NOMO-1 treated with dmso at 0.1 percent for 144 hours (cell line): ENCODE data around the gene SERPING1.

ENCODE experiments used
- DNase-seq: peaks from one replicate; lab custom pipeline; 2025; ENCODE audit not compliant: unreplicated experiment; lab: John Stamatoyannopoulos, UW

Gene SERPING1

GRCh38 chr11:57597461-57597915 lies at the start of gene SERPING1:
Gene SERPING1, plus strand, starts transcription at chr11:57597685. Its CDS starts 586 bp downstream, at chr11:57598271.
- no peak for DNase-seq

- peak; percentile 16 for DNase-seq
Observed at GRCh38 chr11:57547854-57548377, 49.6 kb upstream of the SERPING1 start.

GRCh38 chr11:57549983-57550382 lies 47.5 kb upstream of the SERPING1 start:
- DNase-seq, result no peak

GRCh38 chr11:57551941-57552340 lies 45.5 kb upstream of the SERPING1 start:
- no peak for DNase-seq

- DNase-seq, result no peak
Observed at GRCh38 chr11:57552479-57552878, 45.0 kb upstream of the SERPING1 start.

GRCh38 chr11:57555393-57555792 lies 42.1 kb upstream of the SERPING1 start:
- DNase-seq, result no peak

- no peak for DNase-seq
Observed at GRCh38 chr11:57556041-57556440, 41.4 kb upstream of the SERPING1 start.

GRCh38 chr11:57560146-57560545 lies 37.3 kb upstream of the SERPING1 start:
- no peak for DNase-seq

GRCh38 chr11:57562596-57562995 lies 34.9 kb upstream of the SERPING1 start:
- DNase-seq, result no peak

- DNase-seq, result peak; percentile 23
Observed at GRCh38 chr11:57566005-57566904, 31.2 kb upstream of the SERPING1 start.

- DNase-seq, result peak; percentile 13
Observed at GRCh38 chr11:57566905-57567514, 30.5 kb upstream of the SERPING1 start.

GRCh38 chr11:57567515-57568329 lies 29.8 kb upstream of the SERPING1 start, which contains the start of gene UBE2L6:
Gene UBE2L6, minus strand, starts transcription at chr11:57567672. Its CDS starts 61 bp downstream, at chr11:57567611.
- peak; percentile 64 for DNase-seq

- DNase-seq, result no peak
Observed at GRCh38 chr11:57568330-57568766, 29.1 kb upstream of the SERPING1 start.

- DNase-seq, result peak; percentile 4
Observed at GRCh38 chr11:57571606-57572005, 25.9 kb upstream of the SERPING1 start.

- DNase-seq, result no peak
Observed at GRCh38 chr11:57574061-57574460, 23.4 kb upstream of the SERPING1 start.

- DNase-seq, result no peak
Observed at GRCh38 chr11:57584341-57584740, 13.1 kb upstream of the SERPING1 start.

- no peak for DNase-seq
Observed at GRCh38 chr11:57585301-57585700, 12.2 kb upstream of the SERPING1 start.

- no peak for DNase-seq
Observed at GRCh38 chr11:57586711-57587245, 10.7 kb upstream of the SERPING1 start.

- no peak for DNase-seq
Observed at GRCh38 chr11:57588046-57588710, 9.3 kb upstream of the SERPING1 start.

GRCh38 chr11:57596266-57596885 lies 1.1 kb upstream of the SERPING1 start:
- no peak for DNase-seq
